HepG2 (cell line): Measurements from ENCODE around the gene PSMG3. TPM values are rescaled to one million over a fixed set of nuclear protein-coding genes. Genes with fewer than 3 reads are reported as not detected.

Source experiments
- ATM ChIP-seq: fragments of 450-650 bp; IDR thresholded peaks from 2 replicates; pipeline ENCODE4 v1.7.1; 2017; ENCODE audit warnings: mild to moderate bottlenecking, borderline replicate concordance
- CHD2 ChIP-seq: IDR thresholded peaks from 2 replicates; pipeline ENCODE4 v1.6.1; 2011; ENCODE audit warnings: low read depth, low read length, improper control_type of control experiment
- HDAC1 ChIP-seq: sonication (generic); formaldehyde crosslinking; IDR thresholded peaks from 2 replicates; pipeline ENCODE4 v1.5.1; 2020; ENCODE audit warnings: mild to moderate bottlenecking, missing genetic modification reagents
- IRF9 ChIP-seq: sonication (generic); formaldehyde crosslinking; IDR thresholded peaks from 2 replicates; pipeline ENCODE4 v1.8.0; 2022; ENCODE audit warnings: missing genetic modification reagents, mild to moderate bottlenecking, borderline replicate concordance
- JUNB ChIP-seq: sonication (generic); formaldehyde crosslinking; IDR thresholded peaks from 2 replicates; pipeline ENCODE4 v1.8.0; 2022; ENCODE audit warnings: missing genetic modification reagents, mild to moderate bottlenecking, borderline replicate concordance
- KDM2A ChIP-seq: sonication (generic); formaldehyde crosslinking; IDR thresholded peaks from 2 replicates; pipeline ENCODE4 v1.4.0; 2020; ENCODE audit warnings: low read depth, missing genetic modification reagents, borderline replicate concordance
- KLF13 ChIP-seq: sonication (generic); formaldehyde crosslinking; IDR thresholded peaks from 2 replicates; pipeline ENCODE4 v1.4.0; 2020; ENCODE audit warnings: mild to moderate bottlenecking, missing genetic modification reagents
- MED1 ChIP-seq: sonication (generic); formaldehyde crosslinking; IDR thresholded peaks from 2 replicates; pipeline ENCODE4 v1.4.0; 2020; ENCODE audit warnings: missing genetic modification reagents
- MEF2D ChIP-seq: sonication (generic); formaldehyde crosslinking; IDR thresholded peaks from 2 replicates; pipeline ENCODE4 v1.5.1; 2020; ENCODE audit warnings: mild to moderate bottlenecking, missing genetic modification reagents
- MXD1 ChIP-seq: sonication (generic); formaldehyde crosslinking; IDR thresholded peaks from 2 replicates; pipeline ENCODE4 v1.4.0; 2020; ENCODE audit warnings: mild to moderate bottlenecking, missing genetic modification reagents
- NONO ChIP-seq, 2 experiments: fragments of 450-650 bp in 1 of 2; sonication (generic) in 1 of 2; formaldehyde crosslinking in 1 of 2; IDR thresholded peaks in 1 of 2; conservative IDR thresholded peaks in 1 of 2; 2 replicates each; pipeline versions ENCODE4 v1.6.1 to v1.8.0; 2017 to 2022; ENCODE audit warnings: mild to moderate bottlenecking in 1 of 2, missing genetic modification reagents in 1 of 2, moderate library complexity in 1 of 2
- PHF20 ChIP-seq: sonication (generic); formaldehyde crosslinking; IDR thresholded peaks from 2 replicates; pipeline ENCODE4 v1.5.0; 2020; ENCODE audit warnings: mild to moderate bottlenecking, missing genetic modification reagents
- STAT6 ChIP-seq: sonication (generic); formaldehyde crosslinking; IDR thresholded peaks from 2 replicates; pipeline ENCODE4 v1.4.0; 2020; ENCODE audit warnings: missing genetic modification reagents, mild to moderate bottlenecking, borderline replicate concordance
- TFAP4 ChIP-seq: sonication (generic); IDR thresholded peaks from 2 replicates; pipeline ENCODE4 v1.6.1; 2016; ENCODE audit warnings: low read depth, borderline replicate concordance
- TIGD3 ChIP-seq: sonication (generic); formaldehyde crosslinking; IDR thresholded peaks from 2 replicates; pipeline ENCODE4 v1.5.1; 2020; ENCODE audit warnings: mild to moderate bottlenecking, missing genetic modification reagents, borderline replicate concordance
- ZFP41 ChIP-seq: sonication (generic); formaldehyde crosslinking; IDR thresholded peaks from 2 replicates; pipeline ENCODE4 v1.4.0; 2020; ENCODE audit warnings: mild to moderate bottlenecking, missing genetic modification reagents, borderline replicate concordance
- ZNF354B ChIP-seq: sonication (generic); formaldehyde crosslinking; IDR thresholded peaks from 2 replicates; pipeline ENCODE4 v1.8.0; 2022; ENCODE audit warnings: mild to moderate bottlenecking, missing genetic modification reagents
- ZNF382 ChIP-seq: sonication (generic); formaldehyde crosslinking; IDR thresholded peaks from 2 replicates; pipeline ENCODE4 v1.5.0; 2020; ENCODE audit warnings: missing genetic modification reagents, mild to moderate bottlenecking, borderline replicate concordance
- ZNF605 ChIP-seq: sonication (generic); formaldehyde crosslinking; IDR thresholded peaks from 2 replicates; pipeline ENCODE4 v1.8.0; 2022; ENCODE audit warnings: mild to moderate bottlenecking, missing genetic modification reagents
- ZNF629 ChIP-seq: sonication (generic); formaldehyde crosslinking; conservative IDR thresholded peaks from 2 replicates; pipeline ENCODE4 v1.5.0; 2020; ENCODE audit warnings: missing genetic modification reagents
- ZNF740 ChIP-seq: sonication (generic); formaldehyde crosslinking; IDR thresholded peaks from 2 replicates; pipeline ENCODE4 v1.4.0; 2020; ENCODE audit warnings: missing genetic modification reagents
- ZNF766 ChIP-seq: sonication (generic); formaldehyde crosslinking; IDR thresholded peaks from 2 replicates; pipeline ENCODE4 v1.5.0; 2020; ENCODE audit warnings: missing genetic modification reagents, borderline replicate concordance
- polyA plus RNA-seq, 8 experiments: library from polyadenylated mRNA; depleted of rRNA in 3 of 8; stranded (reverse) in 7 of 8; unstranded in 1 of 8; fragments of >200 nt; fragmentation: Illumina TruSeq in 4 of 8; extraction: Trizol in 4 of 8; gene quantifications; 2 replicates each; pipeline versions ENCODE4 v1.2.1 to v1.2.3, GENCODE V29; 2011 to 2016; ENCODE audit warnings: low read depth in 4 of 8, missing spikeins in 1 of 8, mixed read lengths in 1 of 8; ENCODE audit not compliant: insufficient read depth in 1 of 8
- total RNA-seq, 5 experiments: library from RNA; depleted of rRNA; stranded (reverse); fragments of >200 nt; fragmentation: Illumina TruSeq; extraction: Trizol; gene quantifications; 2 replicates each; pipeline ENCODE4 v1.2.3, GENCODE V29; 2016; ENCODE audit warnings: low read depth in 1 of 5

The PSMG3 gene
- total and polyA plus RNA-seq, 2 of the 13 experiments (the other 11 are each of a cell fraction or from before 2014, with no cell fraction given), result 29.6 to 48.4 TPM

- TF ChIP-seq ZFP41 (no peak), KDM2A (CRISPR knock-in tag) (peak; percentile 44; the same call in 1 of the 2 replicates), ATM (no peak), ZNF766 (no peak), ZNF382 (CRISPR knock-in tag) (no peak), NONO (IDR thresholded peaks at IDR 0.05) (no peak), NONO (CRISPR knock-in tag; conservative IDR thresholded peaks at IDR 0.05) (0 out of 2 replicates have a peak, but pooled peaks have one; percentile 20), TIGD3 (CRISPR knock-in tag) (no peak), PHF20 (CRISPR knock-in tag) (no peak), JUNB (CRISPR knock-in tag) (no peak), KLF13 (CRISPR knock-in tag) (no peak), IRF9 (CRISPR knock-in tag) (peak; percentile 74; the same call in 1 of the 2 replicates), TFAP4 (no peak; the same call in 1 of the 2 replicates), ZNF740 (CRISPR knock-in tag) (no peak), MXD1 (CRISPR knock-in tag) (0 out of 2 replicates have a peak, but pooled peaks have one; percentile 30), CHD2 (no peak), MED1 (peak; percentile 57), HDAC1 (CRISPR knock-in tag) (peak; percentile 67), MEF2D (CRISPR knock-in tag) (no peak), ZNF605 (0 out of 2 replicates have a peak, but pooled peaks have one; percentile 28), ZNF629 (CRISPR knock-in tag) (0 out of 2 replicates have a peak, but pooled peaks have one; percentile 14), ZNF354B (CRISPR knock-in tag) (no peak), STAT6 (no peak)
Measured at GRCh38 chr7:1531263-1531978, 38.4 kb downstream of the PSMG3 start (continued).
